ENCODE data around the gene POC1B.

Gene POC1B

GRCh38 chr12:89525824-89526770 is at the start of gene POC1B:
Gene POC1B, minus strand, starts transcription at chr12:89526047. Its CDS starts 152 bp downstream, at chr12:89525895.
- DNase-seq = peak; percentile 79 to 85

- no peak for DNase-seq
Measured at GRCh38 chr12:89575374-89575773, 49.5 kb upstream of the POC1B start.

- no peak for DNase-seq
Measured at GRCh38 chr12:89574736-89575208, 48.9 kb upstream of the POC1B start.

- no peak for DNase-seq
Measured at GRCh38 chr12:89573051-89573810, 47.4 kb upstream of the POC1B start.

GRCh38 chr12:89571491-89572195 is 45.8 kb upstream of the POC1B start:
- no peak for DNase-seq

- no peak for DNase-seq
Measured at GRCh38 chr12:89568484-89568883, 42.6 kb upstream of the POC1B start.

GRCh38 chr12:89567691-89568239 is 41.9 kb upstream of the POC1B start:
- no peak for DNase-seq

GRCh38 chr12:89566615-89567014 is 40.8 kb upstream of the POC1B start:
- DNase-seq = no peak

- DNase-seq = no peak
Measured at GRCh38 chr12:89565002-89565401, 39.2 kb upstream of the POC1B start.

GRCh38 chr12:89559753-89560152 is 33.9 kb upstream of the POC1B start:
- DNase-seq = no peak

GRCh38 chr12:89556976-89557375 is 31.1 kb upstream of the POC1B start:
- no peak for DNase-seq

GRCh38 chr12:89552376-89552775 is 26.5 kb upstream of the POC1B start:
- no peak for DNase-seq

- no peak for DNase-seq
Measured at GRCh38 chr12:89551747-89552146, 25.9 kb upstream of the POC1B start.

GRCh38 chr12:89547101-89547500 is 21.3 kb upstream of the POC1B start:
- DNase-seq = no peak

GRCh38 chr12:89546151-89546550 is 20.3 kb upstream of the POC1B start:
- DNase-seq = no peak

GRCh38 chr12:89544681-89545184 is 18.9 kb upstream of the POC1B start:
- DNase-seq = no peak

- DNase-seq = no peak
Measured at GRCh38 chr12:89544022-89544421, 18.2 kb upstream of the POC1B start.

GRCh38 chr12:89542912-89543592 is 17.2 kb upstream of the POC1B start:
- peak; percentile 55 to 68 for DNase-seq

GRCh38 chr12:89542236-89542635 is 16.4 kb upstream of the POC1B start:
- no peak for DNase-seq

- DNase-seq = no peak
Measured at GRCh38 chr12:89540586-89540985, 14.7 kb upstream of the POC1B start.

- DNase-seq = no peak
Measured at GRCh38 chr12:89539426-89540223, 13.8 kb upstream of the POC1B start.

Data from activated CD4-positive, alpha-beta T cell treated with anti-CD3 and anti-CD28 coated beads, Interleukin-2, amount 50 U/mL, for 48 hours (primary cell).